ENCODE results near the gene CCDC171. TPM values are rescaled to one million over a fixed set of nuclear protein-coding genes. Genes with fewer than 3 reads are reported as not detected.

CCDC171 gene
- total RNA-seq, 1 experiment from 2014 or later = 2.6 TPM

GRCh38 chr9:15531380-15531779, 21.5 kb upstream of the CCDC171 start:
- Histone ChIP-seq H2AFZ (ENCODE audit: low read depth, low read length, poor library complexity, severe bottlenecking) (no peak overlapping the region), H3K4me2 (ENCODE audit: low read length) (no peak overlapping the region), H3K4me3 (replicated peaks in 1 of 2; ENCODE audit: low read depth in 1 of 2, low read length in 2 of 2) (no peak overlapping the region), H3K27me3 (ENCODE audit: insufficient read depth, low read length) (no peaks in the 10 kb centered on the region), H3K36me3 (ENCODE audit: control insufficient read depth in 1 of 2, insufficient read depth in 2 of 2, low read length in 2 of 2) (no peaks in the 10 kb centered on the region), H3K79me2 (ENCODE audit: insufficient read depth, low read length) (no peaks in the 10 kb centered on the region), H3K9ac (ENCODE audit: low read length) (no peak overlapping the region), H4K20me1 (ENCODE audit: insufficient read depth) (no peaks in the 10 kb centered on the region), H3K4me1 (ENCODE audit: control insufficient read depth in 1 of 2, insufficient read depth in 2 of 2, low read length in 2 of 2) (no peaks in the 10 kb centered on the region), H3K27ac (ENCODE audit: low read depth, low read length) (no peak overlapping the region), H3K9me3 (ENCODE audit: control insufficient read depth in 1 of 2, insufficient read depth in 1 of 2, low read depth in 1 of 2, low read length in 2 of 2) (no peaks in the 10 kb centered on the region), H3K9me2 (ENCODE audit: insufficient read depth) (no peaks in the 10 kb centered on the region)
- POLR2A ChIA-PET = no interaction called here
- no peak for ATAC-seq
- no TSS peak for BruUV-seq (replicated peaks)
- intact Hi-C loops (cut with micrococcal nuclease) = no loop called here
- CTCF ChIA-PET = no interaction called here
- RAD21 ChIA-PET (ENCODE audit: low non-redundant PET in 1 of 2, low total read pairs in 2 of 2, uncharacterized antibody in 2 of 2, unreplicated experiment in 2 of 2) = no interaction called here
- DNase-seq (ENCODE audit: low read depth, low spot score) = no peak
- TF ChIP-seq, protein P1, sequence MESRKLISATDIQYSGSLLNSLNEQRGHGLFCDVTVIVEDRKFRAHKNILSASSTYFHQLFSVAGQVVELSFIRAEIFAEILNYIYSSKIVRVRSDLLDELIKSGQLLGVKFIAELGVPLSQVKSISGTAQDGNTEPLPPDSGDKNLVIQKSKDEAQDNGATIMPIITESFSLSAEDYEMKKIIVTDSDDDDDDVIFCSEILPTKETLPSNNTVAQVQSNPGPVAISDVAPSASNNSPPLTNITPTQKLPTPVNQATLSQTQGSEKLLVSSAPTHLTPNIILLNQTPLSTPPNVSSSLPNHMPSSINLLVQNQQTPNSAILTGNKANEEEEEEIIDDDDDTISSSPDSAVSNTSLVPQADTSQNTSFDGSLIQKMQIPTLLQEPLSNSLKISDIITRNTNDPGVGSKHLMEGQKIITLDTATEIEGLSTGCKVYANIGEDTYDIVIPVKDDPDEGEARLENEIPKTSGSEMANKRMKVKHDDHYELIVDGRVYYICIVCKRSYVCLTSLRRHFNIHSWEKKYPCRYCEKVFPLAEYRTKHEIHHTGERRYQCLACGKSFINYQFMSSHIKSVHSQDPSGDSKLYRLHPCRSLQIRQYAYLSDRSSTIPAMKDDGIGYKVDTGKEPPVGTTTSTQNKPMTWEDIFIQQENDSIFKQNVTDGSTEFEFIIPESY (IDR thresholded peaks at IDR 0.05; ENCODE audit: extremely low read depth, insufficient replicate concordance, low read length) = no peak
- TF ChIP-seq RAD21 (IDR thresholded peaks at IDR 0.05; ENCODE audit: low read depth) (no peak), TCF7L2 (IDR thresholded peaks at IDR 0.05; ENCODE audit: borderline replicate concordance, extremely low read depth, insufficient read depth, insufficient read length) (no peak), EGR1 (IDR thresholded peaks at IDR 0.05; ENCODE audit: low read depth) (no peak), CTCF (IDR thresholded peaks at IDR 0.05 in 2 of 3, conservative IDR thresholded peaks at IDR 0.05 in 1 of 3; ENCODE audit: borderline replicate concordance in 1 of 3, insufficient read depth in 1 of 3, low read depth in 2 of 3, low read length in 2 of 3) (no peak)
